ENCODE data around the gene PHOSPHO2.
"Not testable (repeated sequence)": the region's sequence is repeated elsewhere in the genome, so short reads cannot be mapped to it uniquely, and the experiment has no call there.

The PHOSPHO2 gene

GRCh38 chr2:169684712-169685111, 9.6 kb upstream of the PHOSPHO2 start:
- DNase-seq = not testable (repeated sequence)

GRCh38 chr2:169686825-169687224, 7.4 kb upstream of the PHOSPHO2 start:
- not testable (repeated sequence) for DNase-seq

GRCh38 chr2:169687943-169688342, 6.3 kb upstream of the PHOSPHO2 start:
- not testable (repeated sequence) for DNase-seq

GRCh38 chr2:169690958-169691357, 3.3 kb upstream of the PHOSPHO2 start:
- DNase-seq = no peak

DNA sequence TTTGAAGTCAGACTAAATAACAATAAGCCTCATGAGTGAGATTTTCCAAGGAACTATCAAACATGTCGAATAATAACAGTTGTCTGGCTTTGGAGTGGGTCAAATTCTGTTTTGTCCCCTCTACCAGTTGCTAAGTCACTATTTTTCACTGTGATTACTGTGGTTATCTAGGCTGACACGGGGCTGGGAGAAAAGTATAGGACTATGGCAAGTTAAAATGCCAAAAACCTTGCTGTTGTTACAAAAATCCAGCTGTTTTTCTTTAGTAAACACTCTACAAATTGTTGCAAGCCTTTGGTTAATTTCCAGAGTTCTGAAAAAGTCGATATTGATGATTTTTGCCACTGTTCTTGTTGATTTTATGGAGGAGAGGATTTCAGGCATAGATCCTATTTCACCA, 1.6 kb upstream of the PHOSPHO2 start:
- DNase-seq = no peak

- no peak for DNase-seq
Measured at GRCh38 chr2:169693360-169693759, 909 bp upstream of the PHOSPHO2 start.

DNA sequence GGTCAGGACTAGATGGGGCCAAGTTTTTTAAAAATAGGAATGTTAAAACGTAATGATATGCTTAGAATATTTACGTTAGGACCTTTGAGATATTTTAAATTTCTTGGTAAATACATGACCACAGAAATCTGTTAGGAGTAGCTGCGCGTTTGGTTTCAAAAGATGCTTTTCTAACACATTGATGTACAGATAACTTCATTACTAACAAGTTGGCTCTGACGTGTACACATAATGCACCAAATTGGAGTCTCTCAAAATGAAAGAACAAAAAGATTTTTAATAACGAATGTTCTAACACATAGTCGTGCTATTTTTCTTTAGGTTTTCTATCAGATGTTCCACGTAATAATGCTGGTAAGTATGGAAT, 608 bp downstream of the PHOSPHO2 start:
- no peak for DNase-seq

- DNase-seq = no peak
Measured at GRCh38 chr2:169696381-169696780, 2.1 kb downstream of the PHOSPHO2 start.

- not testable (repeated sequence) for DNase-seq
Measured at GRCh38 chr2:169699173-169699572, 4.9 kb downstream of the PHOSPHO2 start.

DNA sequence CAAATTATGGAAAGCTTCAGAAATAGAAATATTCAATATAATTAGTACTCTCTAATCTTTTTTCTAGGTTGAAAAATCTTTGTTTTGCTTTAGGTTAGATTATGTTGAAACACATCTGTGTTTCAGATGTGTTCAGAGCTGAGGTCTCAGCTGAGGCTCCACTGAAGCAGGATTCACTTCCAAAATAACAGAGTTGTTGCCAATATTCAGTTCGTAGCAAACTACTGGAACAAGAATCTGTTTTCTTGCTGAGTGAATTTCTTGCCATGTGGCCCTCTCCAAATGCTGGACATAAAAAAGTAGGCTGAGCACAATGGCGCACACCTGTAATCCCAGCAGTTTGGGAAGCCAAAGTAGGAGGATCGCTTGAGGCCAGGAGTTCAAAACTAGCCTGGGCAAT, 8.7 kb downstream of the PHOSPHO2 start:
- no peak for DNase-seq

GRCh38 chr2:169704160-169704708, 10.0 kb downstream of the PHOSPHO2 start:
- no peak for DNase-seq

- no peak for DNase-seq
Measured at GRCh38 chr2:169705927-169706326, 11.7 kb downstream of the PHOSPHO2 start.

DNA sequence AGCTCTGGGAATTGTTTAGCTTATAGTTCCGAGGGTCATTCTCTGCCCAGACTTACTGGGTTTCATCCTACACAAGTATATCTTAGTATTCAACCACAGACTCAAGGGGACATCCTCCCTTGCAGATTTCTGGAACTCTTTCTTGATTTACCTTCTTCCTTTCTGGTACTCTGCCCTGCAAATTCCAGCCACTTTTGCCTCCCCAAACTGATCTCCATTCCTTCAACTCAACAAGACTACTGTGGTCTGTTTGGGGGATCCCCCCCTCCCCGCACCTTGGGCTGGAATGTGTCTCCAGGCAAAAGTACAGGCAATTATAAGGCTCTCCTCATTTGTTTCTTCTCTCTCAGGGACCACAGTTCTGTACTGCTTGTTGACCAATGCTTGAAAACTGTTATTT, 13.4 kb downstream of the PHOSPHO2 start:
- DNase-seq = no peak

GRCh38 chr2:169709331-169709730, 15.1 kb downstream of the PHOSPHO2 start:
- no peak for DNase-seq

DNA sequence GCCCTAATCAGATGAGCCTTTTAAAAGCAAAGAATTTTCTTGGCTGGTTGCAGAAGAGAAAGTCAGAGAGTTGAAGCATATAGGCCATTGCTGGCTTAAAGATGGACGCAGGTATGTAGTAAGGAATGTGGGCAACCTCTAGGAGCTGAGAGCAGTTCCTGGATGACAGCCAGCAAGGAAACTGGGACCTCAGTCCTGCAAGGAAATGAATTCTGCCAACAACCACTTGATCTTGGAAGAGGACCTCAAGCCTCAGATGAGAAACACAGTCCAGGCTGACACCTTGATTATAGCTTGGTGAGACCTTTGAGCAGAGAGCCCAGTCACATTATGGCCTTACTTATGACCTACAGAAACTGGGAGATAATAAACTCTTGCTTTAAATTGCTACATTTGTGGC, 15.7 kb downstream of the PHOSPHO2 start:
- DNase-seq = no peak

GRCh38 chr2:169711751-169712509, 17.7 kb downstream of the PHOSPHO2 start:
- DNase-seq = no peak

GRCh38 chr2:169712791-169713227, 18.5 kb downstream of the PHOSPHO2 start:
- DNase-seq = no peak

GRCh38 chr2:169713331-169713730, 19.1 kb downstream of the PHOSPHO2 start:
- DNase-seq = no peak

- no peak for DNase-seq
Measured at GRCh38 chr2:169714699-169715098, 20.4 kb downstream of the PHOSPHO2 start.

DNA sequence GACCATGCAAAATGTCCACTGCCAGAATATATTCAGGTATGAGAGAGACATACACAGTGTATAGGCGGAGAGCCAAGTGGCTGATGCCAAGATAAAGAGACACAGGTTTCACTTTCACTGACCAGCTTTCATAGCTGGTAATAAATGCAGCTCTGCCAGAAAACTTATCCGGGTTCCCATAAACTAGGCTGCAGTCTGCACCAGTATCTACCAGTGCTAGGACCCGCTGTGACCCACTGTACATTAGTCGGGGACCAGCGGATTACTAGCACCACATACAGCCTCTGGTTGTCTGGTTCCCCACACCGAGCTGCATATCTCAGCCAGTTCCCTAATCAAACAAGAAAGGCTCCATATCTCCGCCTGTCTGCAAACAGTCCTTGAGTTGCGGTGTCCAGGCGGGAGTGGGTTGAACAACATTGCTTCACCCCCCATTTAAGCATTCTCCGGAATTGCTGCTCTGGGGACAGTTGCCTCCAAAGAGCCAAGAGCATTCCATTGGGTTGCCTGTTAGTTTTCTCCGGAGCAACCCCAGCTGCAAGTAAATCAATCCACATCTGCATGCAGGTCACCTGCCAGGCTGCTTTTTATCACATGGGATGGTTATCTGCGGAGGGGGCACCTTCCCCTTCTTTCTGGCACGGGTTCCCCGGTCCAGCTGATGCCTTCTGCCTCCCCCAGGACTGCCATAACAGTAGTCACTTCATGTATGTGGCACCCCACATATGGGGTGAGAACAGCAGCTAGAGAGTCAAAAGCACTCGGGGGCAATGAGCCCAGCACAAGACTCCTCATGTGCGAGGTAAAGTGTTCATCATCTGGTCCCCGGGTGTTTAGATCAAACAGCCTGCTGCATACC, 21.3 kb downstream of the PHOSPHO2 start:
- no peak for DNase-seq

GRCh38 chr2:169716238-169716886, 22.1 kb downstream of the PHOSPHO2 start:
- DNase-seq = no peak

- DNase-seq = peak; percentile 65
Measured at GRCh38 chr2:169716938-169717690, 22.8 kb downstream of the PHOSPHO2 start.

- DNase-seq = no peak
Measured at GRCh38 chr2:169717691-169718063, 23.4 kb downstream of the PHOSPHO2 start.

Data from islet precursor cell (in vitro differentiated cells).